H1 (cell line): ENCODE data around the gene RHOB. TPM values are rescaled to one million over a fixed set of nuclear protein-coding genes. Genes with fewer than 3 reads are reported as not detected.

Source experiments
- BRCA1 ChIP-seq: IDR thresholded peaks from 2 replicates; pipeline ENCODE4 v1.6.1; 2012; ENCODE audit warnings: low read depth, low read length, improper control_type of control experiment
- polyA plus RNA-seq, 7 experiments: library from polyadenylated mRNA; depleted of rRNA in 3 of 7; stranded (reverse) in 5 of 7; unstranded in 2 of 7; fragments of >200 nt in 5 of 7; fragments of 200-250 nt in 2 of 7; gene quantifications; 1 replicate in 5 of 7; 2 replicates in 1 of 7; 4 replicates in 1 of 7; pipeline versions ENCODE4 v1.2.1 to v1.2.3, GENCODE V29; 2011 to 2013; ENCODE audit warnings: missing spikeins in 2 of 7, mixed read lengths in 2 of 7
- total RNA-seq: library from RNA; stranded (reverse); fragmentation: NEBNext Ultra II Directional; extraction: Animal tissue kit (Norgen Biotek cat#: 25700); gene quantifications from 2 replicates; pipeline ENCODE4 v1.2.1, GENCODE V29; 2021

Gene RHOB
- total and polyA plus RNA-seq, 2 of the 8 experiments (the other 6 are each of a cell fraction or from before 2014, with no cell fraction given) = 9.3 to 9.5 TPM

DNA sequence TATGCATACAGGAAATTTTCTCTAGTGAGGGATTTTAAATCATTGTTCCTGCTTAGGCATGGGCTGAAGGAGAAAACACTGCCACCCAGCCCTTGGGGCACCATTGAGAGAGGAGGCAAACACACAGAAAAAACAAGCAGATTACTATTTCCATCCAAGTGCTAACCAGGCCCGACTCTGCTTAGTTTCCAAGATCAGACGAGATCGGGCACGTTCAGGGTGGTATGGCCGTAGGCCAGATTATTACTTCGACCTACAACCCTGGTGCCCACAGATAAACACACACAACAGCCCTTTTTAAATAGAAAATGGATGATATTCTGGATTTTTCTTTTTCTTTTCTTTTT, 45.4 kb upstream of the RHOB start (continued):
- no peak for TF ChIP-seq BRCA1
